ENCODE results near the gene C17orf107.

The C17orf107 gene

GRCh38 chr17:4944163-4944553, 44.8 kb downstream of the C17orf107 start:
- in situ Hi-C loops (cut with HindIII; ENCODE audit: low pct_unique_long_range_greater_than_20kb, low sequenced_read_pairs): no loop called here
- no peak for DNase-seq (ENCODE audit: low read depth in 1 of 2, low spot score in 1 of 2)
- no peak for TF ChIP-seq JUND (IDR thresholded peaks at IDR 0.05; ENCODE audit: low read depth)

GRCh38 chr17:4944554-4945175, 45.3 kb downstream of the C17orf107 start:
- DNase-seq (ENCODE audit: low read depth in 1 of 2, low spot score in 1 of 2): no peak
- in situ Hi-C loops (cut with HindIII; ENCODE audit: low pct_unique_long_range_greater_than_20kb, low sequenced_read_pairs): no loop called here
- TF ChIP-seq JUND (IDR thresholded peaks at IDR 0.05; ENCODE audit: low read depth): no peak

DNA sequence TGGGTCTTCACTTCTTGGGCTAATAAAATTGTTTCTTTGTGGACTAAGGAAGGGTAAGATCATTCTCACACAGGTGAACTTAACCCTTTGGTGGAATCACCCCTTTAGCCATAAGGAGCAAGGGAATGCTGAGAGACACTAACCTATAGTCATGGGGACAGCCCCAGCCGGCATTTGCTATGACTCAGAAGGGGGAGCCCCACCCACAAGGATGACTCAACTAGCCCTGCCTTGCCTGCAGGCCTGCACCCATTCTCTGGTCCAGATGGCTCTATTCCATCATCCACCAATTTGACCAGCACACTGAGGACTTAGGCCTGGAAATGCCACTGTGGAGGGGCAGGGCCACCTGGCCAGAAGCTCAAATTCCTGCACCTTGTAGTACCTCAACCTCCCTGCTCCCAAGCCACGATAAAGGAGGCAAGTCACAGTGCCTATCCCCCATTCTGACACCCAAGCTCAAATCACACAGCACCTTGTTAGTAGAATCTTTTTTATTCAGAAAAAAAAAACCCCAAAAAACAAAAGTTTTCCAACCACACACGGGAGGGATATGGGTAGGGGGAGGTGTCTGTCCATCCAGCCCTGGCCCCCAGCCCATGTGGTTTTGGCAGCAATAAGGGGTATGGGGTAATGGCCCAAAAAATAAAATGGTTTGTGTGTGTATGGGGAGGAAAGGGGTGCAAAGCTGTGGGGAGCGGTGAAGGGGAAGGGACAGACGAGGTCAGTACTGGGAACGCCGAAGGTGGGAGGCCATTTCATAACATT, 46.0 kb downstream of the C17orf107 start:
- in situ Hi-C loops (cut with HindIII; ENCODE audit: low pct_unique_long_range_greater_than_20kb, low sequenced_read_pairs): no loop called here
- TF ChIP-seq JUND (IDR thresholded peaks at IDR 0.05; ENCODE audit: low read depth): peak; percentile 45; the same call in 1 of the 2 replicates
- peak in 1 of 2 experiments; percentile 78 for DNase-seq (ENCODE audit: low read depth in 1 of 2, low spot score in 1 of 2)

DNA sequence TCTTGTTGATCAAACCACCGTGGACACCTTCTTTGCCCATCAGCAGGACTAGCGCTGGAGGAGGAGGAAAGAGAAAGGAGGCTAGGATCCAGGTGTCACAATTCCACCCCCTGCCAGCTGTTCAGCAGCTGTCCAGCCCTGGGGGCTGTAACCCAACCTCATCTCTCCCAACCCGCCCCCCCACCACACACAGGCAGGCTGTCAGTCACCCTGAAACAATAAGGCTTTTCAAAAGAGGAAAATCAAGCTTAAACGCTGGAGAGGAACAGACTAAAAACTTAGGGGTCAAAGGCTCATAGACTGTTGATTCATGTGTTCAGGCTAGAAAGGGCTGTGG, 46.6 kb downstream of the C17orf107 start:
- TF ChIP-seq JUND (IDR thresholded peaks at IDR 0.05; ENCODE audit: low read depth): no peak
- in situ Hi-C loops (cut with HindIII; ENCODE audit: low pct_unique_long_range_greater_than_20kb, low sequenced_read_pairs): no loop called here
- no peak for DNase-seq (ENCODE audit: low read depth in 1 of 2, low spot score in 1 of 2)

DNA sequence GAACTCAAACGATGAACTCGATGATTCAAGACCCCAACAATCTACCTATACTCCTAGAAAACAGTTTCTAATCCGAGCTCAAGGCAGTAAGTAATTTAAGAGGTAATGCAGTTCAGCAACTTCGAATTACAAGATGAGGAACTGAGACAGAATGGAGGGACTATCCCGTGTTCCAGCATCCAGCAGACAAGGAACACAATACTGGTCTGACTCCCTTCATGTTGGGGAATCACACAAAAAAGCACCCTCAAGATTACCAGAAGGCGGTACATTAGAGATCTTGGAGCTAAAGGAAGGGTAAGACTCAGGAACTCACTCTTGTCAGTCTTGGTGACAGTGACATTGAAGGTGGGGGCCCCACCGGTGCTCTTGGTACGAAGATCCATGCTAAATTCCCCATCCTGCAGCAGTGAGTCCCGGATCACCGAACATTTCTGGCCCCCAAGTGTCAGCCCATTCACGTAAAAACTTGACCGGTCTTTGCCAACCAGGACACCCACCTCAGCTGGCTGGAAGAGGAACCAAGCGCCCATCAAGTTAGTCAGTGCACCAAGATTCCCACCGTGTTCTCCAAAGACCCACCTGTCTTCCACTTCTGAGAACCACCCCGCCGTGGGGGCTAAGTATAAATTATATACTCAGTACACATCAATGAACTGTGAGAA, 47.1 kb downstream of the C17orf107 start:
- in situ Hi-C loops (cut with HindIII; ENCODE audit: low pct_unique_long_range_greater_than_20kb, low sequenced_read_pairs): no loop called here
- TF ChIP-seq JUND (IDR thresholded peaks at IDR 0.05; ENCODE audit: low read depth): no peak
- no peak for DNase-seq (ENCODE audit: low read depth in 1 of 2, low spot score in 1 of 2)

DNA sequence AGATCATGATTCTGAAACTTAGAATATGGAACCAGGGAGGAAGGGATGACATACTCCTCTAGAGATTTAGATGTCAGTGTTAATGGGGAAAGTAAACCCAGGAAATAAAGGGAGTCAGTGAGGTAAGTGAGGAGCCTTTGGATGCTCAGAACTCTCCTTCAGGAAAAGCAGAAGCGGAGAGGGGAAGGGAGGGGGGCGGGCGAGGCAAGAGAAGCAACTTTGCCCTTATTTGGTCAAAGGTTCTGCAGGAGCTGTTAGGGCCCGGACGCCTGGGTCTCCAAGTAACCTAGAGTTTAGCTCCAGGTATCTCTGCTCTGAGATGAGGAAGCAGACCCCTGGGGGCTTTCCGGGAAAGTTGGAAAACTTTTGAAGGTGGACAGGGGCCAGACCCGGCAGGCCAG, 47.7 kb downstream of the C17orf107 start:
- TF ChIP-seq JUND (IDR thresholded peaks at IDR 0.05; ENCODE audit: low read depth): no peak
- in situ Hi-C loops (cut with HindIII; ENCODE audit: low pct_unique_long_range_greater_than_20kb, low sequenced_read_pairs): no loop called here
- no peak for DNase-seq (ENCODE audit: low read depth in 1 of 2, low spot score in 1 of 2)

DNA sequence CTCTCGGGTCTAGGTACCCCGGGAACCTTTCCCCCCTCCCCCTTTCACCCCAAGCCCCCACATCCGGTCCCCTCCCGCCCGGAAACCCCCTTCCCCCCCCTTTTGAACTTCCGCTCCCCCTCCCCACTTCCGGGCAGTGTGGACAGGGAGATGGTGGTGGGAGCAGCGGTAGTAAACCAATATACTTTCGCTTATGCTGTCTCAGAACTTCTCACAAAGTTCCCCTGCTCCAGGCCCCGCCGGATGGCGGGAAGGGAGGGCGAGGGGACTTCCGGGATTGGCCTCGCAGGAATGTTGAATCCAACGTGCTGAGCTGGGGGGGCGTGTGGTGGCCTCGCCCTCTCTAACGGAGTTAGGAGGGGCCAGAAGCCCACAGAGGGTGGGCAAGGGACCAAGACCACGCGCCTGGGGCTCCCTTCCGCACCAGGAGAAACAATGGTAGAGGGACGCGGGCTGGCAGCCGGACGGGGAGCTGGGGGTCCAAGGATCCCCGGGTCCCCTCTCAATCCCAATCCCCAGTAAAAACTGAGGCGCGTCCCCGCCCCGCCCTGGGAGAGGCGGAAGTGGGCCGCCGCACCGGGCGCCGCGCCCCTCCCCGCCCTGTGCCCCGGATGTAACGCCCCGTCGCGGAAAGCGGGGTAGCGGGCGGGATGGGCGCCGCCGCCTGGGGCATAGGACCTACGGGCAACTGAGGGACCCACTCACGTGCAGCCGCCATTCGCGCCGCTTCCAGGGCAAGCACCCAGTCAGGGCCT, 48.3 kb downstream of the C17orf107 start:
- TF ChIP-seq JUND (IDR thresholded peaks at IDR 0.05; ENCODE audit: low read depth): no peak
- peak in 1 of 2 experiments; percentile 47 for DNase-seq (ENCODE audit: low read depth in 1 of 2, low spot score in 1 of 2)
- in situ Hi-C loops (cut with HindIII; ENCODE audit: low pct_unique_long_range_greater_than_20kb, low sequenced_read_pairs): no loop called here

- DNase-seq (ENCODE audit: low read depth in 1 of 2, low spot score in 1 of 2): peak; percentile 81 to 92
- in situ Hi-C loops (cut with HindIII; ENCODE audit: low pct_unique_long_range_greater_than_20kb, low sequenced_read_pairs): no loop called here
- TF ChIP-seq JUND (IDR thresholded peaks at IDR 0.05; ENCODE audit: low read depth): no peak
These were observed 49.0 kb downstream of the C17orf107 start, which contains the start of gene PFN1 for GRCh38 chr17:4948166-4948930. Gene PFN1 (minus strand): TSS chr17:4948530. CDS start chr17:4948394, 136 bp downstream.

- in situ Hi-C loops (cut with HindIII; ENCODE audit: low pct_unique_long_range_greater_than_20kb, low sequenced_read_pairs): no loop called here
- TF ChIP-seq JUND (IDR thresholded peaks at IDR 0.05; ENCODE audit: low read depth): no peak
- peak; percentile 84 to 89 for DNase-seq (ENCODE audit: low read depth in 1 of 2, low spot score in 1 of 2)
These were observed 49.6 kb downstream of the C17orf107 start for GRCh38 chr17:4948931-4949320.

DNA sequence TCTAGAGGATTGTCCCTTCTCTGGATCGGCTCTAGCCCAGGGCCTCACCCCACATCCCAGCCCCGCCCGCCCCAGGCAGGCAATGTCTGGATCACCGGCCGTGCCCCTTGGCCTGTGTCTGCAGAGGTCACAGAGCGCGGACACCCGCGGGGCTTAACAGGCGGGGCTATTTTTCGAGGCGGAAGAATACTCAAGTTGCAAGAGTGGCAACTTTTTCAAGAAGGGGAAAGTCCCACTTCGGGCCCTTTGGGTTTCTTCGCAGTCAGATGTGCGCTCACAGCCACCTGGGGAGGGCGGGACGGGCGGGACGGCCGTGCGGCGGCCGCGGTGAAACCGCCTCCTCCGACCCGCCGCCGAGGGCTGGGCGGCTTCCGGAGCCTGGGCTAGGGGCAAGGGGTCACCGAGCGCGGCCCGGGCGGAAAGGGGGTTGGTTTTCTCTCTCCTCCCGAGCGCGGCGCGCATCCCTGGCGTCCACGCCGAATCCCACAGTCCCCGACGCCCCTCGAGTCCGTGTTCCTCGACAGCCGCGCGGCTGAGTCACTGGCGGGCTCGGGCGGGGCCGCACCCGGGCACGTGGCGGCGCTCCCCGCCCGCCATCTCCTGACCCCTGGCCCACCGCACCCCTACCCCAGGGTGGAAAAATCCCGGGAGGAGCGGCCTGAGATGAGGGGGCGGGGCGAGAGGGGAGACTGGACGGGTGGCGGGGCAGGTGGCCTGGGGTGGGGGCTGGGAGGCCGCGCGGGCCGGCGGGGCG, 50.2 kb downstream of the C17orf107 start:
- in situ Hi-C loops (cut with HindIII; ENCODE audit: low pct_unique_long_range_greater_than_20kb, low sequenced_read_pairs): no loop called here
- no peak for TF ChIP-seq JUND (IDR thresholded peaks at IDR 0.05; ENCODE audit: low read depth)
- DNase-seq (ENCODE audit: low read depth in 1 of 2, low spot score in 1 of 2): peak in 1 of 2 experiments; percentile 76

DNA sequence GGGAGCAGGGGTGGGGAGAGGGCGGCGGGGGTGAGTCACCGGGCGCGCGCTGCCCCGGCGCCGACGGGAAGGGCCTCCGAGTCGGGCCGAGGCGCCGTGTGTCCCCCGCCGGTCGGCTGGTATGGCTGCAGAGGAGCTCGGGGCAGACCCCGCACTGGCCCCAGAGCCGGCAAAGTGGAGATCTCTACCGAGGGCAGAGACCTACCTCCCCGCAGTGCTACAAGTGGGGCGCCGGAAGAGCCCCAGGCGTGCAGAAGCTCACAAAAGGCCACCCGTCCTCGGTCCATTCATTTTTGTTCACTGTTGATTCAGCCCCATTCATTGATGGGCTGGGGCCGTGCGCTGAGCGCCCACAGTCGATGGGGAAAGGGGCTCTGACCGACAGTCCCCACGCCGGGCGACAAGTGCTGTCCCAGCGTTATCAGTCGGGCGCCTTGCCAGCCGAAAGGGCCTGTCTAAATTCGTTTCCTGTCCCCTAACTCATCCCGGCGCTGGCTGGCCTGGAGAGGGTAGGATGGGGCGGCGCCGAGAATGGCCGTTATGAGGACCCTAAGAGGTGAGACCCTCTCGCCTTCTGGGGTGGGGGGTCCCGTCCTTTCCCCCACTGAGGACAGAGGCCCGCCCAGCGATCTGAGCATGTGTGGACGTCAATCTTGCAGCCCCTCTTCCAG, 50.9 kb downstream of the C17orf107 start:
- TF ChIP-seq JUND (IDR thresholded peaks at IDR 0.05; ENCODE audit: low read depth): no peak
- in situ Hi-C loops (cut with HindIII; ENCODE audit: low pct_unique_long_range_greater_than_20kb, low sequenced_read_pairs): no loop called here
- DNase-seq (ENCODE audit: low read depth in 1 of 2, low spot score in 1 of 2): no peak
